GM19240 (cell line): ENCODE data around the gene METTL17.
"Not testable (repeated sequence)": the region's sequence is repeated elsewhere in the genome, so short reads cannot be mapped to it uniquely, and the experiment has no call there.

Source experiments
- DNase-seq: peaks from one replicate; pipeline ENCODE4 v3.0.0; 2011; ENCODE audit warnings: low spot score; ENCODE audit not compliant: insufficient read length

Gene METTL17

GRCh38 chr14:20989787-20990600 is at the start of gene METTL17:
Gene METTL17 (plus strand): TSS chr14:20989980. CDS start chr14:20990003, 23 bp downstream.
- DNase-seq = peak; percentile 85

- DNase-seq = not testable (repeated sequence)
Measured at GRCh38 chr14:20945146-20945545, 44.6 kb upstream of the METTL17 start.

GRCh38 chr14:20946707-20947106 is 43.1 kb upstream of the METTL17 start:
- DNase-seq = not testable (repeated sequence)

- DNase-seq = not testable (repeated sequence)
Measured at GRCh38 chr14:20954736-20955537, 34.8 kb upstream of the METTL17 start, which contains the start of gene RNASE2. Gene RNASE2 (plus strand): TSS chr14:20955487. CDS start chr14:20955772, 285 bp downstream.

- not testable (repeated sequence) for DNase-seq
Measured at GRCh38 chr14:20955538-20955873, 34.3 kb upstream of the METTL17 start.

- DNase-seq = no peak
Measured at GRCh38 chr14:20956376-20956976, 33.3 kb upstream of the METTL17 start.

GRCh38 chr14:20958946-20959345 is 30.8 kb upstream of the METTL17 start:
- not testable (repeated sequence) for DNase-seq

GRCh38 chr14:20969336-20969735 is 20.4 kb upstream of the METTL17 start:
- no peak for DNase-seq

- no peak for DNase-seq
Measured at GRCh38 chr14:20970647-20970982, 19.2 kb upstream of the METTL17 start.

- peak; percentile 76 for DNase-seq
Measured at GRCh38 chr14:20970983-20971704, 18.6 kb upstream of the METTL17 start.

- DNase-seq = no peak
Measured at GRCh38 chr14:20971705-20972021, 18.1 kb upstream of the METTL17 start.

- no peak for DNase-seq
Measured at GRCh38 chr14:20973501-20973900, 16.3 kb upstream of the METTL17 start.

GRCh38 chr14:20976291-20976690 is 13.5 kb upstream of the METTL17 start:
- no peak for DNase-seq

- no peak for DNase-seq
Measured at GRCh38 chr14:20978687-20979086, 11.1 kb upstream of the METTL17 start.

GRCh38 chr14:20980906-20981305 is 8.9 kb upstream of the METTL17 start:
- DNase-seq = no peak

- DNase-seq = no peak
Measured at GRCh38 chr14:20982646-20983369, 7.0 kb upstream of the METTL17 start.

- not testable (repeated sequence) for DNase-seq
Measured at GRCh38 chr14:20985650-20986049, 4.1 kb upstream of the METTL17 start.

- DNase-seq = no peak
Measured at GRCh38 chr14:20986811-20987210, 3.0 kb upstream of the METTL17 start.

GRCh38 chr14:20988717-20989470 is 886 bp upstream of the METTL17 start:
- DNase-seq = no peak

GRCh38 chr14:20989471-20989786 is 351 bp upstream of the METTL17 start:
- no peak for DNase-seq
